HL-60 (cell line): ENCODE measurements around the gene TPST2.

ENCODE experiments used
- CTCF ChIP-seq: IDR thresholded peaks from one replicate; pipeline ENCODE4 v1.5.1; 2011; ENCODE audit warnings: low read length, control low read depth, inconsistent platforms; ENCODE audit not compliant: insufficient read depth
- REST ChIP-seq: IDR thresholded peaks from 2 replicates; pipeline ENCODE4 v1.6.1; 2012; ENCODE audit warnings: low read depth; ENCODE audit not compliant: insufficient replicate concordance

GRCh38 chr22:26610072-26610958 lies 20.4 kb upstream of the TPST2 start:
- TF ChIP-seq REST (no peak), CTCF (no peak)
